OCI-LY7 (cell line): ENCODE measurements around the gene GNG12. TPM values are rescaled to one million over a fixed set of nuclear protein-coding genes. Genes with fewer than 3 reads are reported as not detected.

Source experiments
- BruUV-seq: library from RNA; stranded (reverse); fragments of 400-500 nt; replicated peaks from 2 replicates; lab custom pipeline; 2021; lab: Mats Ljungman, UMichigan
- CTCF ChIA-PET: fragments of 300-600 bp; sonication (Branson Sonifier 250); formaldehyde crosslinking; loops from one replicate; lab custom pipeline; 2022; ENCODE audit warnings: antibody characterized with exemption; ENCODE audit not compliant: unreplicated experiment; lab: Charles Lee
- POLR2A ChIA-PET: fragments of 300-600 bp; sonication (Branson Sonifier 250); formaldehyde crosslinking; loops from one replicate; lab custom pipeline; 2022; ENCODE audit warnings: antibody characterized with exemption; lab: Charles Lee
- DNase-seq: peaks from one replicate; pipeline ENCODE4 v3.0.0-alpha.2; 2015; ENCODE audit warnings: low spot score
- H2AFZ ChIP-seq: fragments of 200-600 bp; sonication (generic), shearing (Covaris generic); 2 replicates; pipeline ENCODE4 v1.6.1; 2014; ENCODE audit warnings: mild to moderate bottlenecking, antibody characterized with exemption, low read length, moderate library complexity
- H3K27ac ChIP-seq: fragments of 200-600 bp; sonication (generic); 2 replicates; pipeline ENCODE4 v1.5.1; 2014; ENCODE audit warnings: mixed run types, low read depth, mild to moderate bottlenecking, moderate library complexity, low read length, inconsistent platforms; ENCODE audit not compliant: poor library complexity, severe bottlenecking
- H3K36me3 ChIP-seq: fragments of 200-600 bp; sonication (generic); 2 replicates; pipeline ENCODE4 v1.6.1; 2014; ENCODE audit warnings: mild to moderate bottlenecking, antibody characterized with exemption, low read length, moderate library complexity, mixed read lengths; ENCODE audit not compliant: insufficient read depth
- H3K4me1 ChIP-seq: fragments of 200-600 bp; sonication (generic); 2 replicates; pipeline ENCODE4 v1.5.1; 2014; ENCODE audit warnings: mild to moderate bottlenecking, low read length; ENCODE audit not compliant: insufficient read depth, poor library complexity, severe bottlenecking
- H3K4me2 ChIP-seq: fragments of 200-600 bp; sonication (generic); 2 replicates; pipeline ENCODE4 v1.6.1; 2014; ENCODE audit warnings: mild to moderate bottlenecking, low read length
- H3K4me3 ChIP-seq: fragments of 200-600 bp; sonication (generic); 2 replicates; pipeline ENCODE4 v1.5.1; 2014; ENCODE audit warnings: mild to moderate bottlenecking, low read depth, low read length; ENCODE audit not compliant: poor library complexity, severe bottlenecking
- H3K79me2 ChIP-seq: fragments of 200-600 bp; sonication (generic); 2 replicates; pipeline ENCODE4 v1.6.1; 2016; ENCODE audit warnings: low read depth, mild to moderate bottlenecking, low read length, moderate library complexity, mixed read lengths; ENCODE audit not compliant: insufficient read depth
- H3K9me2 ChIP-seq: fragments of 200-600 bp; sonication (generic); 2 replicates; pipeline ENCODE4 v1.6.1; 2016; ENCODE audit warnings: mild to moderate bottlenecking, low read length, mixed read lengths; ENCODE audit not compliant: insufficient read depth
- H3K9me3 ChIP-seq: fragments of 200-600 bp; sonication (generic); 2 replicates; pipeline ENCODE4 v1.6.1; 2014; ENCODE audit warnings: mild to moderate bottlenecking, mixed run types, low read length, mixed read lengths
- H4K20me1 ChIP-seq: fragments of 200-600 bp; sonication (generic); 2 replicates; pipeline ENCODE4 v1.6.1; 2014; ENCODE audit warnings: mild to moderate bottlenecking, antibody characterized with exemption, low read length, moderate library complexity, mixed read lengths; ENCODE audit not compliant: insufficient read depth
- CTCF ChIP-seq: fragments of 200-600 bp; sonication (generic); conservative IDR thresholded peaks from 2 replicates; pipeline ENCODE4 v1.5.1; 2014; ENCODE audit warnings: mild to moderate bottlenecking, antibody characterized with exemption, low read length, moderate library complexity, mixed read lengths
- EZH2phosphoT487 ChIP-seq: fragments of 200-600 bp; sonication (generic); IDR thresholded peaks from 2 replicates; pipeline ENCODE4 v1.6.1; 2018; ENCODE audit warnings: low read depth, borderline replicate concordance, mild to moderate bottlenecking, mixed run types, antibody characterized with exemption, low read length, moderate library complexity, mixed read lengths
- intact Hi-C: fragments of 100-400 bp; cut with micrococcal nuclease; formaldehyde crosslinking; loops from one replicate; pipeline ENCODE4 v1.10.0; 2022; ENCODE audit not compliant: unreplicated experiment
- total RNA-seq, 2 experiments: library from RNA; depleted of rRNA in 1 of 2; stranded (reverse); fragments of >200 nt in 1 of 2; shearing (Covaris generic) in 1 of 2; gene quantifications; 2 replicates each; pipeline ENCODE4 v1.2.3, GENCODE V29; 2014 to 2022

Gene GNG12
- total RNA-seq, 2 experiments from 2014 or later, result 0.10 TPM; not detected in 1

DNA sequence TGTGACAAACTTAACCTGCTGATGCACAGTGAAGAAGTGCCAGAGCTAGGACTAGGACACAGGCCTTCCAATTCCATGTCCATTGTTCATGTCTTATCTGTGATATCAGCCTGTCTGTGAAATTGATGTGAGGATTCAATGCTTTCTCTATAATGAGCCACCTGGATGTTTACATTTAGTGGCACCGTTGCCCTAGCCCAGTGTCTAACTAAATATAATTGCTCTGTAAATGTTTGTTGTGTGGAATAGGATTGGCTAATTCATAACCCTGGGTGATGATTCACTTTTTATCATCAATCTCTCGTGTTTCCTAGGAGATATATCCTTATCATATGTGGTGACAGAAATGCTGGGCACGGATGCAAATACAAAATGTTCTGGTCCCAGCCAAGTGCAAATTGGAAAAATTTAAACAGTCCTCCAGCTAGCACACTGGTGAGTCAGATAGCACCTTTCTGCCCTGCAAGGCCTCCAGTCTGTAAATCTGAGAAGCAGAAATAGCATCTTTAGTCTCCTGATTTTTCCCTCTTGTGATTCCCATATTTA is 46.9 kb upstream of the GNG12 start:
- TF ChIP-seq CTCF (no peak), EZH2phosphoT487 (no peak)
- Histone ChIP-seq H3K9me2 (no peaks in the 10 kb centered on the region), H4K20me1 (no peaks in the 10 kb centered on the region), H3K4me3 (no peak overlapping the region), H3K9me3 (no peaks in the 10 kb centered on the region), H3K36me3 (no peaks in the 10 kb centered on the region), H2AFZ (no peak overlapping the region), H3K27ac (no peak overlapping the region), H3K4me1 (no peaks in the 10 kb centered on the region), H3K4me2 (no peak overlapping the region), H3K79me2 (no peaks in the 10 kb centered on the region)
- intact Hi-C loops, result no loop called here
- POLR2A ChIA-PET, result no interaction called here
- no peak for DNase-seq
- CTCF ChIA-PET, result no interaction called here
- BruUV-seq, result no TSS peak

DNA sequence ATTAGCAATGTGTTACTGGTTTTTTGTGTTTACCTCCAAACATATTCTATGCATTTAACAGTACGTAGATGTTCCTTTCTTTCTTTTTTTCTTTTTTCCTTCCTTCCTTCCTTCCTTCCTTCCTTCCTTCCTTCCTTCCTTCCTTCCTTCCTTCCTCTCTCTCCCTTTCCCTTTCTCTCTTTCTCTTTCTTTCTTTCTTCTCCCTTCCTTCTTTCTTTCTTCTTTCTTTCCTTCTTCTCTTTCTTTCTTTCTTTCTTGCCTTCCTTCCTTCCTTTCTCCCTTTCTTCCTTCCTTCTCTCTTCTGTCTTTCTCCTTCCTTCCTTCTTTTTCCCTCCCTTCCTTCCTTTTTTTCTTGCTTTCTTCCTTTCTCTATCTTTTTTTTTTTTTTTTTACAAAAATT is 46.2 kb upstream of the GNG12 start:
- POLR2A ChIA-PET, result no interaction called here
- Histone ChIP-seq H4K20me1 (no peaks in the 10 kb centered on the region), H3K36me3 (no peaks in the 10 kb centered on the region), H3K27ac (no peak overlapping the region), H3K9me3 (no peaks in the 10 kb centered on the region), H3K4me2 (no peak overlapping the region), H3K79me2 (no peaks in the 10 kb centered on the region), H3K4me1 (no peaks in the 10 kb centered on the region), H2AFZ (no peak overlapping the region), H3K9me2 (no peaks in the 10 kb centered on the region), H3K4me3 (no peak overlapping the region)
- intact Hi-C loops, result no loop called here
- BruUV-seq, result no TSS peak
- TF ChIP-seq CTCF (no peak), EZH2phosphoT487 (no peak)
- CTCF ChIA-PET, result no interaction called here
- DNase-seq, result no peak

DNA sequence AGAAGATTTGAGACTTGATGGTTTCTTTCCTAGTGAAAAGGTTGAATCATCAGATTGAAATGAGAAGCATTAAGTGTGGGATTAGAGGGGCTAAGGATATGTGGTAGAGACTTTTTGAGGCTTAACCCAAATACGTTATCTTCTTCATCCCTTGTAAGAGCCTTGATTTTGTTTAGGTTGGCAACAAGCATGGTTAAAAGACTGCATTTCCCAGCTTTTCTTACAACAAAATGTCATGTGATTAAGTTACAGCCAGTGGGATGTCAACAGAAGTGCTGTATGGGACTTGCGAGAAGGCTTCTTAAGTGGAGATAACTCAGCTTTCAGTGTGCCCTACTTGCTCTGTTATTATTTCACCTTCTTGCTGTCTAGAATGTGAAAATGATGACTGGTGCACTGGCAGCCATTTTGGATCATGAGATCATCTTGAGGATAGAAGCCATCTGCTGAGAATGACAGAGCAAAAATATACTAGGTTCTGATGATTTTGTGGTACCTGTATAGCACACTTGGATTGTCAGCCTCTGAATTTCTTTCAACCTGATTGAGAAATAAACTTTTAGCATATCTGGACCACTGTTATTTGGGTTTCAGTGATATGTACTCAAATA is 41.3 kb upstream of the GNG12 start:
- intact Hi-C loops, result no loop called here
- no peaks in the 10 kb centered on the region for H4K20me1 ChIP-seq
- POLR2A ChIA-PET, result interaction anchor here (0.7 kb wide), 1 partner anchor 391 kb away, joined by 3 read pairs; no protein-coding TSS in a partner anchor

More for the DNA sequence above, 41.3 kb upstream of the GNG12 start:
- no peak for DNase-seq
- Histone ChIP-seq H3K36me3 (no peaks in the 10 kb centered on the region), H3K4me3 (no peak overlapping the region), H3K27ac (no peak overlapping the region), H3K9me3 (no peaks in the 10 kb centered on the region), H3K4me1 (no peaks in the 10 kb centered on the region), H3K79me2 (no peaks in the 10 kb centered on the region), H2AFZ (no peak overlapping the region), H3K4me2 (no peak overlapping the region), H3K9me2 (no peaks in the 10 kb centered on the region)
- TF ChIP-seq EZH2phosphoT487, result no peak
- TF ChIP-seq CTCF, result no peak
- BruUV-seq, result no TSS peak
- CTCF ChIA-PET, result interaction anchor here (0.6 kb wide), 1 partner anchor 299 kb away, joined by 3 read pairs; no protein-coding TSS in a partner anchor
